ENCODE data around the gene TGIF1.
"Not testable (repeated sequence)": the region's sequence is repeated elsewhere in the genome, so short reads cannot be mapped to it uniquely, and the experiment has no call there.

TGIF1 gene

GRCh38 chr18:3450012-3450798 lies at the start of gene TGIF1:
TGIF1 (plus strand) TSS chr18:3450172; CDS start chr18:3450490, 318 bp downstream.
- Histone ChIP-seq H3K36me3 (ENCODE audit: insufficient read depth, low read depth, low read length) (peaks cover 17% of the 10 kb centered on the region), H3K9ac (ENCODE audit: low read depth, low read length) (peak within 1 kb of the TSS; percentile 95), H3K4me1 (ENCODE audit: insufficient read depth, low read length) (peaks cover 16% of the 10 kb centered on the region; the same call in 1 of the 2 replicates), H3K4me3 (ENCODE audit: low read length) (peak within 1 kb of the TSS; percentile 99), H3K27ac (ENCODE audit: low read length) (peak within 1 kb of the TSS; percentile 96), H3K27me3 (ENCODE audit: insufficient read depth, low read length) (no peaks in the 10 kb centered on the region), H3K9me3 (ENCODE audit: insufficient read depth, low read depth, low read length) (no peaks in the 10 kb centered on the region)

DNA sequence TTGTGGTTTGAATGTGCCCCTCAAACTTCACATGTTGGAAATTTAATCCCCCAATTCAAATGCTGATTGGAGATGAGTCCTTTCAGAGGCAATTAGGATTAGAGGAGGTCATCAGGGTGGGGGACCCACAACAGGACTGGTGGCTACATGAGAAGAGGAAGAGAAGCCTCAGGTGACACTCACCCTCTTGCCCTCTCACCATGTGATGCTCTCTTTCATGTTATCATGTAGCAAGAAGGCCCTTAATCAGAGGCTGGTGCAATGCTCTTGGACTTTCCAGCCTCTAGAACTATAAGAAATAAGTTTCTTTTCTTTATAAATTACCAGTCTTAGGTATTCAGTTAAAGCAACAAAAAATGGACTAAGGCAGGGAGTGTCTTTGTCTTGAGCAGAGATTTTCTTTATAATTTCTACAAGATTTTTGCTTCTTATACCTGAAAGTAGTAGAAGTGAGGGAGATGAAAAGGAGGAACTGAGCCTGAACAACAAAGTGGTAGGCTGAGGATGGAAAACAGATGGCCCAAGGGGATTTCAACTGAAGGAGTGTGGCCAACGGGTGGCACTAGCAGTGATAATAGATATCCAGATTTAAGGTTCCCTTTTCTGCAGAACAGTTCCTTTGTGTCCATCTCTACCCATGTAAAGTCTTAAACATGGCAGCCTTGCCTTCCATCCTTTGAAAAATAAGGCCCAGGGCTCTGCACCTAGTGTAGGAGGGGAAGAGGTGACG lies 49.2 kb upstream of the TGIF1 start:
- no peak overlapping the region for H3K9ac ChIP-seq (ENCODE audit: low read depth, low read length)
- H3K27me3 ChIP-seq (ENCODE audit: insufficient read depth, low read length): no peaks in the 10 kb centered on the region
- H3K36me3 ChIP-seq (ENCODE audit: insufficient read depth, low read depth, low read length): no peaks in the 10 kb centered on the region
- no peaks in the 10 kb centered on the region for H3K4me1 ChIP-seq (ENCODE audit: insufficient read depth, low read length)
- peaks cover 7% of the 10 kb centered on the region; the same call in 1 of the 2 replicates for H3K9me3 ChIP-seq (ENCODE audit: insufficient read depth, low read depth, low read length)
- H3K27ac ChIP-seq (ENCODE audit: low read length): no peak overlapping the region
- H3K4me3 ChIP-seq (ENCODE audit: low read length): no peak overlapping the region

GRCh38 chr18:3401669-3402620 lies 48.0 kb upstream of the TGIF1 start:
- Histone ChIP-seq H3K4me3 (ENCODE audit: low read length) (no peak overlapping the region), H3K36me3 (ENCODE audit: insufficient read depth, low read depth, low read length) (no peaks in the 10 kb centered on the region), H3K27ac (ENCODE audit: low read length) (no peak overlapping the region), H3K9ac (ENCODE audit: low read depth, low read length) (no peak overlapping the region), H3K4me1 (ENCODE audit: insufficient read depth, low read length) (no peaks in the 10 kb centered on the region), H3K9me3 (ENCODE audit: insufficient read depth, low read depth, low read length) (peaks cover 7% of the 10 kb centered on the region; the same call in 1 of the 2 replicates), H3K27me3 (ENCODE audit: insufficient read depth, low read length) (no peaks in the 10 kb centered on the region)

DNA sequence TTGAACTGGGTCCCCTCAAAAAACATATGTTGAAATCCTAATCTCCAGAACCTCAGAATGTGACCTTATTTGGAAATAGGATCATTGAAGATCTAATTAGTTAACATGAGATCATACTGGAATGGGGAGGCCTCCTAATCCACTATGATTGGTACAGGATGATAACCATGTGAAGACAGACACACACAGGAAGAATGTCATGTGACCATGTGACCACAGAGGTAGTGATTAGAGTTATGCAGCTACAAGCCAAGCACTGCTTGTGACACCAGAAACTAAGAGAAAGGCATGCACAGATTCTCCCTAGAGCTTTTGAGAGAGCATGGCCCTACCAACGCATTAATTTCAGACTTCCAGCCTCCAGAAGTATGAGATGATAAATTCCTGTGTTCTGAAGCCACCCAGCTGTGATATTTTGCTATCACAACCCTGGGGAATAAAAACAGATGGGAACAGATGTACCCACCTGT lies 47.0 kb upstream of the TGIF1 start:
- Histone ChIP-seq H3K27ac (ENCODE audit: low read length) (no peak overlapping the region), H3K27me3 (ENCODE audit: insufficient read depth, low read length) (no peaks in the 10 kb centered on the region), H3K9ac (ENCODE audit: low read depth, low read length) (no peak overlapping the region), H3K36me3 (ENCODE audit: insufficient read depth, low read depth, low read length) (no peaks in the 10 kb centered on the region), H3K4me1 (ENCODE audit: insufficient read depth, low read length) (no peaks in the 10 kb centered on the region), H3K9me3 (ENCODE audit: insufficient read depth, low read depth, low read length) (peaks cover 7% of the 10 kb centered on the region; the same call in 1 of the 2 replicates), H3K4me3 (ENCODE audit: low read length) (no peak overlapping the region)

GRCh38 chr18:3405713-3406112 lies 44.3 kb upstream of the TGIF1 start:
- Histone ChIP-seq H3K4me3 (ENCODE audit: low read length) (no peak overlapping the region), H3K9me3 (ENCODE audit: insufficient read depth, low read depth, low read length) (peaks cover 4% of the 10 kb centered on the region; the same call in 1 of the 2 replicates), H3K36me3 (ENCODE audit: insufficient read depth, low read depth, low read length) (no peaks in the 10 kb centered on the region), H3K4me1 (ENCODE audit: insufficient read depth, low read length) (no peaks in the 10 kb centered on the region), H3K27me3 (ENCODE audit: insufficient read depth, low read length) (no peaks in the 10 kb centered on the region), H3K27ac (ENCODE audit: low read length) (no peak overlapping the region), H3K9ac (ENCODE audit: low read depth, low read length) (no peak overlapping the region)

- H3K9ac ChIP-seq (ENCODE audit: low read depth, low read length): no peak overlapping the region
- H3K36me3 ChIP-seq (ENCODE audit: insufficient read depth, low read depth, low read length): no peaks in the 10 kb centered on the region
- H3K4me1 ChIP-seq (ENCODE audit: insufficient read depth, low read length): no peaks in the 10 kb centered on the region
- H3K27ac ChIP-seq (ENCODE audit: low read length): no peak overlapping the region
- no peaks in the 10 kb centered on the region for H3K27me3 ChIP-seq (ENCODE audit: insufficient read depth, low read length)
- no peak overlapping the region for H3K4me3 ChIP-seq (ENCODE audit: low read length)
- H3K9me3 ChIP-seq (ENCODE audit: insufficient read depth, low read depth, low read length): peaks cover 4% of the 10 kb centered on the region; the same call in 1 of the 2 replicates
Observed at GRCh38 chr18:3408107-3408506, 41.9 kb upstream of the TGIF1 start.

DNA sequence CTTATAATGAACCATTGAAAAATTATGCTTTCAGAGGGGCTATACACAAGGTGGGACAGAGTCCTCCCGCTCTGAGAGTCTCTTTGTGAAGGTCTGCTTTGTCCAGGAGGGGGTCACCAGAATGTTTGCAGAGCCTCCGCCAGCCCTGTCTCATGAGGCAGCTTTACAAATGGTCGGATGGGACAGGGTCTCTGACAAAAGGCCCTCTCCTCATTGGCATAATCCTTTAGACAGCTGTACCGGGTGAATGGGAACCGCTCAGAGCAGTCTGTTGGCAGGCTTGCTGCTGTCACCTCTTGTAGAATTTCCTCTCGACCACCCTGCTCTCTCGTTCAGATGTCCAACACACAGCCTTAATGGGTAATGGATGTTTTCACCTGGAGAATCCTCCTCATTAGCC lies 40.2 kb upstream of the TGIF1 start:
- peaks cover 4% of the 10 kb centered on the region; the same call in 1 of the 2 replicates for H3K9me3 ChIP-seq (ENCODE audit: insufficient read depth, low read depth, low read length)
- no peaks in the 10 kb centered on the region for H3K27me3 ChIP-seq (ENCODE audit: insufficient read depth, low read length)
- H3K27ac ChIP-seq (ENCODE audit: low read length): no peak overlapping the region
- no peaks in the 10 kb centered on the region for H3K36me3 ChIP-seq (ENCODE audit: insufficient read depth, low read depth, low read length)
- no peak overlapping the region for H3K4me3 ChIP-seq (ENCODE audit: low read length)
- H3K4me1 ChIP-seq (ENCODE audit: insufficient read depth, low read length): no peaks in the 10 kb centered on the region
- H3K9ac ChIP-seq (ENCODE audit: low read depth, low read length): no peak overlapping the region

DNA sequence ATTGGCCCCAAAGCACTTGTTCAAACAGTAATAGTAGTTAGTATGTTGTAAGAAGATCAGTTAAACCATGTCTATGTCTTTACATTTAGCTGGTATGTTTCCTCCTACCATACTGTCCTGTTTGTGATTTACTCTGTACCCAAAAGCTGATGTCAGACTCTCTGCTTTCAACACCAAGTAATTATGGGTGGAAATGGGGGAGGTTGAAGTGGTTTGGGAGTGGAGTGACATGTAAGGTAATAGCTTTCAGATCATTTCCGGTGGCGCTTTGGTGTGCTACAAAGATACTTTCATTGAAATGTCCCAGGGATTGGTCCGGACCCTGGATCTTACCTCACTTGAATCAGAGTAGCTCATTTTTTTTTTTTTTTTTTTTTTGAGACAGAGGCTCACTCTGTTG lies 39.7 kb upstream of the TGIF1 start:
- H3K4me1 ChIP-seq (ENCODE audit: insufficient read depth, low read length): no peaks in the 10 kb centered on the region
- no peaks in the 10 kb centered on the region for H3K36me3 ChIP-seq (ENCODE audit: insufficient read depth, low read depth, low read length)
- no peak overlapping the region for H3K4me3 ChIP-seq (ENCODE audit: low read length)
- peaks cover 3% of the 10 kb centered on the region; the same call in 1 of the 2 replicates for H3K9me3 ChIP-seq (ENCODE audit: insufficient read depth, low read depth, low read length)
- no peak overlapping the region for H3K9ac ChIP-seq (ENCODE audit: low read depth, low read length)
- H3K27ac ChIP-seq (ENCODE audit: low read length): no peak overlapping the region
- H3K27me3 ChIP-seq (ENCODE audit: insufficient read depth, low read length): no peaks in the 10 kb centered on the region

- not testable (repeated sequence) for H3K27ac ChIP-seq (ENCODE audit: low read length); H3K9ac ChIP-seq (ENCODE audit: low read depth, low read length); H3K27me3 ChIP-seq (ENCODE audit: insufficient read depth, low read length); H3K9me3 ChIP-seq (ENCODE audit: insufficient read depth, low read depth, low read length); H3K4me3 ChIP-seq (ENCODE audit: low read length); H3K4me1 ChIP-seq (ENCODE audit: insufficient read depth, low read length); H3K36me3 ChIP-seq (ENCODE audit: insufficient read depth, low read depth, low read length)
Observed at GRCh38 chr18:3410876-3411275, 39.1 kb upstream of the TGIF1 start.

DNA sequence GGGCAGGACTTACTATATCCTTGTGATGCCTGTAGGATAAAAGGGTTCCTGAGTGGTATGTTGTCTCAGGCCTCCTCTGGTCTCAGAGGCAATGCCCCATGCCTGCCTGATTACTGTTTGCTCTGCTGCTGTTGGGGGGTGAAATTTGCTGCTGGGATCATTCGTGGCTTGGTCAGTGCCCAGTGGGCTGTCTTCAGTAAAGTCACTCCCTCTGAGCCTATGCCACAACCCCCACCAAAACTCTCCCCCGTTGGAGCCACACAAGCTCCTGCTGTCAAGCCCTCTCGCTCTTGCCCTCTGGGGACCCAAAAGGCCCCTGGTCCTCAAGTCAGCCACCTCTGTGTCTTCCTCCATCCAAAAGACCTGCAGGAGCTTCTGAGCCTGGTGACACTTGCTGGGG lies 38.6 kb upstream of the TGIF1 start:
- no peaks in the 10 kb centered on the region for H3K9me3 ChIP-seq (ENCODE audit: insufficient read depth, low read depth, low read length)
- H3K4me3 ChIP-seq (ENCODE audit: low read length): no peak overlapping the region
- H3K4me1 ChIP-seq (ENCODE audit: insufficient read depth, low read length): no peaks in the 10 kb centered on the region
- no peaks in the 10 kb centered on the region for H3K36me3 ChIP-seq (ENCODE audit: insufficient read depth, low read depth, low read length)
- H3K9ac ChIP-seq (ENCODE audit: low read depth, low read length): no peak overlapping the region
- no peak overlapping the region for H3K27ac ChIP-seq (ENCODE audit: low read length)
- H3K27me3 ChIP-seq (ENCODE audit: insufficient read depth, low read length): no peaks in the 10 kb centered on the region

DNA sequence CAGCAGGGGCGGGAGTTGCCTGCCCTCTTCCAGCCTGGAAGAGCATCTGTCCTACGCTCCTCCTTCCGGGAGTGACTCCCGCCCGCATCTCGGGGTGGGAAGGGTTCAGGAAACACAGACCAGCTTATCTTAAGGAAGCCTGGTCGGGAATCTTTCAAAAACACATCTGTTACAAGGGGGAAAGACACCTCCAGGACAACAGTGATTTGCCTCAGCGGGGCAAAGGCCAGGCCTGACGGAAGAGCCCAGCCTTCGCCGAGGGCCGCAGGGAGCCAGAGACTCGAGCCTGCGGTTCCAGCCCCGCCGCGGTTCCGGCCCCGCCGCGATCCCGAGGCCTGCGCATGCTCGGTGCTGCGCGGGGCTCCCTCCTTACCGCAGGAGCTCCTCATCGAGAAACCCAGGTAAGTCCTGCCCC lies 38.1 kb upstream of the TGIF1 start:
- Histone ChIP-seq H3K4me3 (ENCODE audit: low read length) (no peak overlapping the region), H3K4me1 (ENCODE audit: insufficient read depth, low read length) (no peaks in the 10 kb centered on the region), H3K27me3 (ENCODE audit: insufficient read depth, low read length) (no peaks in the 10 kb centered on the region), H3K27ac (ENCODE audit: low read length) (no peak overlapping the region), H3K36me3 (ENCODE audit: insufficient read depth, low read depth, low read length) (no peaks in the 10 kb centered on the region), H3K9ac (ENCODE audit: low read depth, low read length) (no peak overlapping the region), H3K9me3 (ENCODE audit: insufficient read depth, low read depth, low read length) (no peaks in the 10 kb centered on the region)
